ENCODE measurements around the gene UFC1.
A peak's percentile ranks its signal among the peaks of the same experiment; 100 is the strongest.

Gene UFC1

GRCh38 chr1:161133220-161133740 lies 20.5 kb upstream of the UFC1 start:
- TF ChIP-seq, protein P1, sequence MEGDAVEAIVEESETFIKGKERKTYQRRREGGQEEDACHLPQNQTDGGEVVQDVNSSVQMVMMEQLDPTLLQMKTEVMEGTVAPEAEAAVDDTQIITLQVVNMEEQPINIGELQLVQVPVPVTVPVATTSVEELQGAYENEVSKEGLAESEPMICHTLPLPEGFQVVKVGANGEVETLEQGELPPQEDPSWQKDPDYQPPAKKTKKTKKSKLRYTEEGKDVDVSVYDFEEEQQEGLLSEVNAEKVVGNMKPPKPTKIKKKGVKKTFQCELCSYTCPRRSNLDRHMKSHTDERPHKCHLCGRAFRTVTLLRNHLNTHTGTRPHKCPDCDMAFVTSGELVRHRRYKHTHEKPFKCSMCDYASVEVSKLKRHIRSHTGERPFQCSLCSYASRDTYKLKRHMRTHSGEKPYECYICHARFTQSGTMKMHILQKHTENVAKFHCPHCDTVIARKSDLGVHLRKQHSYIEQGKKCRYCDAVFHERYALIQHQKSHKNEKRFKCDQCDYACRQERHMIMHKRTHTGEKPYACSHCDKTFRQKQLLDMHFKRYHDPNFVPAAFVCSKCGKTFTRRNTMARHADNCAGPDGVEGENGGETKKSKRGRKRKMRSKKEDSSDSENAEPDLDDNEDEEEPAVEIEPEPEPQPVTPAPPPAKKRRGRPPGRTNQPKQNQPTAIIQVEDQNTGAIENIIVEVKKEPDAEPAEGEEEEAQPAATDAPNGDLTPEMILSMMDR (IDR thresholded peaks at IDR 0.05; ENCODE audit: extremely low read depth, insufficient read depth, missing control alignments): no peak
- in situ Hi-C loops (cut with MboI; ENCODE audit: low pct_unique_long_range_greater_than_20kb, low sequenced_read_pairs, unreplicated experiment): no loop called here
- no peak for DNase-seq (ENCODE audit: low spot score)

GRCh38 chr1:161137881-161138280 lies 15.9 kb upstream of the UFC1 start:
- in situ Hi-C loops (cut with MboI; ENCODE audit: low pct_unique_long_range_greater_than_20kb, low sequenced_read_pairs, unreplicated experiment): no loop called here
- TF ChIP-seq, protein P1 (IDR thresholded peaks at IDR 0.05; ENCODE audit: extremely low read depth, insufficient read depth, missing control alignments): no peak
- DNase-seq (ENCODE audit: low spot score): no peak

DNA sequence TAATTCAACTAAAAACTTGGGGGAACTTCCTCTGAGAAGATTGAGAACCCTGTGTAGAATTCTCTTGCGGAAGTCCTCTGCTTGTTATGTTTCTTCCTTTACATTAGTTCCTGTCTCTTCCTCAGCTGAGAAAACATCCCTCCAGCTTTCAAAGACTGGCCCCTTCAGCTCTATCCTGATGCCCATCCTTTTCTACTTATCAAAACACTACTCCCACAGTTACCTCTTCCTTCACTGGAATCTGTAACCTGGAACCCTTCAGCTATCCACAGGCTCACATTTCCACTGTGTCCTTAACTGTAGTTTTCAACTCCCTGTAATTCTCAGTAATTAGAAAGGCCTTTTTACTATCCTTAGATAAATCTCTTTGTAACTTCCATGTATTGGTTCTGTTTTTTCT lies 15.3 kb upstream of the UFC1 start:
- TF ChIP-seq, protein P1 (IDR thresholded peaks at IDR 0.05; ENCODE audit: extremely low read depth, insufficient read depth, missing control alignments): no peak
- DNase-seq (ENCODE audit: low spot score): no peak
- in situ Hi-C loops (cut with MboI; ENCODE audit: low pct_unique_long_range_greater_than_20kb, low sequenced_read_pairs, unreplicated experiment): no loop called here

DNA sequence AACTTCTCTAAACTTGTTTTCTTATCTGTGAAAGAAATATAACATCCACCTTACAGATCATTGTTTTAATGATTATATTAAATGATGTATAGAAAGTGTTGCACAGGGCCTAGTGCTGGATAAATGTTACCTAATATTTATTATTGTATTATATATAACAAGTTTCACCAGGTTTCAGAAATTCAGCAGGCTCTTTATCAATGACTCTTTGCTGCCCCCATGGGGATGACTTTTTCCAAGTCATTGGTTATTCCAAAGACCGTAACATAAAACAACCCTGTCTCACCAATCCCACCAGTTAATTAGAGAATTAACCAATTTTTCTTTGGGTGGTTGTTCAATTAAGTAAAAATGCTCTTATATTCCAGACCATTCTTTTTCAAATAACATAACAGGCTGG lies 14.0 kb upstream of the UFC1 start:
- TF ChIP-seq, protein P1 (IDR thresholded peaks at IDR 0.05; ENCODE audit: extremely low read depth, insufficient read depth, missing control alignments): peak; percentile 34
- in situ Hi-C loops (cut with MboI; ENCODE audit: low pct_unique_long_range_greater_than_20kb, low sequenced_read_pairs, unreplicated experiment): no loop called here
- peak; percentile 54 for DNase-seq (ENCODE audit: low spot score)

GRCh38 chr1:161140755-161141400 lies 12.9 kb upstream of the UFC1 start:
- no peak for DNase-seq (ENCODE audit: low spot score)
- TF ChIP-seq, protein P1 (IDR thresholded peaks at IDR 0.05; ENCODE audit: extremely low read depth, insufficient read depth, missing control alignments): no peak
- in situ Hi-C loops (cut with MboI; ENCODE audit: low pct_unique_long_range_greater_than_20kb, low sequenced_read_pairs, unreplicated experiment): no loop called here

- TF ChIP-seq, protein P1 (IDR thresholded peaks at IDR 0.05; ENCODE audit: extremely low read depth, insufficient read depth, missing control alignments): no peak
- in situ Hi-C loops (cut with MboI; ENCODE audit: low pct_unique_long_range_greater_than_20kb, low sequenced_read_pairs, unreplicated experiment): no loop called here
- no peak for DNase-seq (ENCODE audit: low spot score)
These were observed 7.9 kb upstream of the UFC1 start for GRCh38 chr1:161145832-161146231.
